Measurements from ENCODE around the gene EXOSC5. TPM values are rescaled to one million over a fixed set of nuclear protein-coding genes. Genes with fewer than 3 reads are reported as not detected.

Gene EXOSC5
- total RNA-seq, 1 experiment from 2014 or later = 45.8 TPM

GRCh38 chr19:41363371-41363752 lies 33.8 kb downstream of the EXOSC5 start:
- ChIA-PET CTCF (interaction anchor here (0.6 to 4.2 kb wide), 8 partner anchors 10 to 852 kb away, joined by 3 to 34 read pairs (median 4); partner anchors contain the start of gene TGFB1), POLR2A (interaction anchor here (0.6 to 3.4 kb wide), 22 partner anchors 9 to 939 kb away, joined by 3 to 41 read pairs (median 5); partner anchors contain the start of genes BCKDHA, CCDC97, DMAC2 and EXOSC5)
- Mint-ChIP-seq H3K27ac (ENCODE audit: low read depth, unreplicated experiment) (peak overlapping the region; percentile 100), H3K36me3 (ENCODE audit: insufficient read depth, unreplicated experiment) (peaks cover 6% of the 10 kb centered on the region), H3K9me3 (ENCODE audit: unreplicated experiment) (no peaks in the 10 kb centered on the region), H3K4me3 (ENCODE audit: unreplicated experiment) (peak overlapping the region; percentile 98), H3K27me3 (ENCODE audit: insufficient read depth, unreplicated experiment) (no peaks in the 10 kb centered on the region), H3K4me1 (ENCODE audit: insufficient read depth, unreplicated experiment) (peaks cover 21% of the 10 kb centered on the region)
- BruUV-seq (replicated peaks) = no TSS peak
- no peak for DNase-seq (ENCODE audit: unreplicated experiment)
- TF ChIP-seq CTCF (IDR thresholded peaks at IDR 0.05; ENCODE audit: unreplicated experiment) = no peak
- intact Hi-C loops (cut with micrococcal nuclease) = no loop called here

GRCh38 chr19:41362143-41362847 lies 34.9 kb downstream of the EXOSC5 start:
- Mint-ChIP-seq H3K9me3 (ENCODE audit: unreplicated experiment) (no peaks in the 10 kb centered on the region), H3K36me3 (ENCODE audit: insufficient read depth, unreplicated experiment) (peaks cover 6% of the 10 kb centered on the region), H3K4me1 (ENCODE audit: insufficient read depth, unreplicated experiment) (peaks cover 14% of the 10 kb centered on the region), H3K27ac (ENCODE audit: low read depth, unreplicated experiment) (peak overlapping the region; percentile 100), H3K27me3 (ENCODE audit: insufficient read depth, unreplicated experiment) (no peaks in the 10 kb centered on the region), H3K4me3 (ENCODE audit: unreplicated experiment) (peak overlapping the region; percentile 98)
- no peak for TF ChIP-seq CTCF (IDR thresholded peaks at IDR 0.05; ENCODE audit: unreplicated experiment)
- no peak for DNase-seq (ENCODE audit: unreplicated experiment)
- intact Hi-C loops (cut with micrococcal nuclease) = no loop called here
- no TSS peak for BruUV-seq (replicated peaks)
- ChIA-PET CTCF (interaction anchor here (0.5 to 4.2 kb wide), 3 partner anchors 8 to 1495 kb away, joined by 3 to 34 read pairs (median 3); partner anchors contain the start of gene TGFB1), POLR2A (interaction anchor here (1.6 to 3.4 kb wide), 4 partner anchors 10 to 19 kb away, joined by 5 to 41 read pairs (median 16); partner anchors contain the start of gene TGFB1)

DNA sequence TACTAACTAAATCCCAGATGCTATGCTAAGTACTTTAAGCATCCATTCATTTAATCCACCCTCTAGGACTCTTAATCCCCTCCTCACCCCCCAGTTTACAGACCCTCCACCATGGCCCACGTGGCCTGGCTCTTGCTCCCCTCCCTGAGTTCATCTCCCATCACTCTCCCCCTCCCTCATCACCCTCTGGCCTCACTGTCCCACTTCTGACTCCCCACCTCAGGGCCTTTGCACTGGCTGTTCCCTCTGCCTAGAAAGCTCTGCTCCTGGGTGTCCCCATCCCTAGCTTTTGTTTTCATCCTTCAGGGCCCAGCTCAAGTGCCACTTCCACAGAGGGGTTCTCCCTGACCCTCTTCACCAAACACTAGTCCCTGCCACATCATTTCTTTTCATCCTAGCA lies 37.4 kb downstream of the EXOSC5 start:
- TF ChIP-seq CTCF (IDR thresholded peaks at IDR 0.05; ENCODE audit: unreplicated experiment) = no peak
- intact Hi-C loops (cut with micrococcal nuclease) = no loop called here
- ChIA-PET CTCF (interaction anchor here (0.6 to 1.5 kb wide), 2 partner anchors 51 to 385 kb away, joined by 4 to 6 read pairs; no protein-coding TSS in a partner anchor), POLR2A (interaction anchor here (0.9 kb wide), 1 partner anchor 32 kb away, joined by 3 read pairs; no protein-coding TSS in a partner anchor)
- no TSS peak for BruUV-seq (replicated peaks)
- Mint-ChIP-seq H3K4me3 (ENCODE audit: unreplicated experiment) (no peak overlapping the region), H3K36me3 (ENCODE audit: insufficient read depth, unreplicated experiment) (peaks cover 12% of the 10 kb centered on the region), H3K27me3 (ENCODE audit: insufficient read depth, unreplicated experiment) (no peaks in the 10 kb centered on the region), H3K9me3 (ENCODE audit: unreplicated experiment) (no peaks in the 10 kb centered on the region), H3K4me1 (ENCODE audit: insufficient read depth, unreplicated experiment) (no peaks in the 10 kb centered on the region), H3K27ac (ENCODE audit: low read depth, unreplicated experiment) (no peak overlapping the region)
- DNase-seq (ENCODE audit: unreplicated experiment) = no peak

GRCh38 chr19:41357746-41358145 lies 39.4 kb downstream of the EXOSC5 start:
- Mint-ChIP-seq H3K9me3 (ENCODE audit: unreplicated experiment) (no peaks in the 10 kb centered on the region), H3K27ac (ENCODE audit: low read depth, unreplicated experiment) (no peak overlapping the region), H3K36me3 (ENCODE audit: insufficient read depth, unreplicated experiment) (peaks cover 6% of the 10 kb centered on the region), H3K4me1 (ENCODE audit: insufficient read depth, unreplicated experiment) (peaks cover 6% of the 10 kb centered on the region), H3K27me3 (ENCODE audit: insufficient read depth, unreplicated experiment) (no peaks in the 10 kb centered on the region), H3K4me3 (ENCODE audit: unreplicated experiment) (no peak overlapping the region)
- POLR2A ChIA-PET = no interaction called here
- no peak for TF ChIP-seq CTCF (IDR thresholded peaks at IDR 0.05; ENCODE audit: unreplicated experiment)
- no peak for DNase-seq (ENCODE audit: unreplicated experiment)
- intact Hi-C loops (cut with micrococcal nuclease) = no loop called here
- CTCF ChIA-PET = interaction anchor here (0.7 kb wide), 1 partner anchor 54 kb away, joined by 3 read pairs; no protein-coding TSS in a partner anchor
- no TSS peak for BruUV-seq (replicated peaks)
